Retina (tissue), 1 donor: ENCODE results near the gene RNF168.
"Not testable (repeated sequence)": the region's sequence is repeated elsewhere in the genome, so short reads cannot be mapped to it uniquely, and the experiment has no call there.

ENCODE experiments used
- DNase-seq: peaks from one replicate; pipeline ENCODE4 v3.0.0-alpha.2; 2016

The RNF168 gene

GRCh38 chr3:196503196-196504076 lies at the start of gene RNF168:
Gene RNF168, minus strand, starts transcription at chr3:196503768. Its CDS starts 595 bp downstream, at chr3:196503173.
- peak; percentile 95 for DNase-seq

DNA sequence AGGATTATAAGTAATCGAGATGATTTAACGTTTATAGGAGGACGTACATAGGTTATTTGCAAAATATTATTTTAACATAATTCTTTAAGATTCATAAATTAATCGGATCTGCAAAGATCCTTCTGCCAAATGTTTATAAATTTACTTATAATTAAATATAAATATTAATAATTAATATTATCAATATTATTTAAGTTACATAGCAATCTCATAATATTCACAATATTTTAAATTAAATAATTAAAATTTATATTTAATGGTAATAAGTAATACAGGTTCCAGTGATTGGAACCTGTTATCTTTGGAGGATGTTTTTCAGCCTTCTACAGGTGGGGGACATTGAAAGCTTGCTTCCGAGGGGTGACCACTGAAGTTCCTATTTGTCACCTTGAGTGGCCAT lies 48.7 kb upstream of the RNF168 start:
- no peak for DNase-seq

GRCh38 chr3:196550172-196550571 lies 46.6 kb upstream of the RNF168 start:
- DNase-seq: not testable (repeated sequence)

DNA sequence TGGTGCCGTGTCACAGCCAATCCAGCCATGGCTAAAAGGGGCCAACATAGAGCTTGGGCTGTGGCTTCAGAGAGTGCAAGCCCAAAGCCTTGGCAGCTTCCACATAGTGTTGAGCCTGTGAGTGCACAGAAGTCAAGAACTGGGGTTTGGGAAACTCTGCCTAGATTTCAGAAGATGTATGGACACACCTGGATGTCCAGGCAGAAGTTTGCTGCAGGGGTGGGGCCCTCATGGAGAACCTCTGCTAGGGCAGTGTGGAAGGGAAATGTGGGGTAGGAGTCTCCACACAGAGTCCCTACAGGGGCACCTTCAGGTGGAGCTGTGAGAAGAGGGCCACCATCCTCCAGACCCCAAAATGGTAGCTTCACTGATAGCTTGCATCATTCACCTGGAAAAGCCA lies 45.7 kb upstream of the RNF168 start:
- not testable (repeated sequence) for DNase-seq

DNA sequence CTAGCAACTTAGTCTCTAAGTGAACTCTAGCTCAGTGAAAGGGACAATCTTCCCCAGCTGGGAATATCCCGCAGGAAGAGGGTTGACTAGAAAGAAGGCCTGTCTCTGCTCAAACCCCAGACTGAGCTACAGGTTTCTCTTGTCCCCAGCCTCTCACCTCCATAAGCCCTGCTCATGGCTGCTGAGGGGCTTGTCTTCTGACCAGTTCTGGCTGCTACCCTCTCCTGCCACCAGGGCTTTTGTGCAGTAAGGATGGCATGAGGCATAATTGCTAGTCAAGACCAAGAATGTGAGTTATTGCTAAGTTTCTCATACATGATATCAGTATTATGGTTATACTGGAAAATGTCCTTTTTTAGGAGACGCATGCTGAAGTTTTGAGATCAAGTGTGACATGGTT lies 43.5 kb upstream of the RNF168 start:
- DNase-seq: no peak

DNA sequence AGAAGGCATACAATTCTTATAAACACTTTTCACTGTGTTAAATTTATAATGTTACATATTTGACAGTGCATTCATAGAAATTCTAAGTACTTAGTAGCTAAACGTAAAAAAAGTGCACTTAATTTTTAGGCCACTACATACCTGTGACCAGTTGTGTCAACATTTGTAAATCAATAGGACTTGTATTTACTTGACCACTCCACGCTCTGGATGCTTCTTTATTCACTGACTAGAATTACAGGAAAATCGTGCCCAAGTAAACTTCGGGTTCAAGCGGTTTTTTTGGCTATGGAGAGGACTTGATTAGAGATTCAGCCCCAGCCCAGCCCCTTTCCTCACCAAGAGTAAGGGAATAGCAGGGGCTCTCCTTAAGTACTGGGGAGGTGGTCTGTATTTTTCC lies 43.0 kb upstream of the RNF168 start:
- no peak for DNase-seq

DNA sequence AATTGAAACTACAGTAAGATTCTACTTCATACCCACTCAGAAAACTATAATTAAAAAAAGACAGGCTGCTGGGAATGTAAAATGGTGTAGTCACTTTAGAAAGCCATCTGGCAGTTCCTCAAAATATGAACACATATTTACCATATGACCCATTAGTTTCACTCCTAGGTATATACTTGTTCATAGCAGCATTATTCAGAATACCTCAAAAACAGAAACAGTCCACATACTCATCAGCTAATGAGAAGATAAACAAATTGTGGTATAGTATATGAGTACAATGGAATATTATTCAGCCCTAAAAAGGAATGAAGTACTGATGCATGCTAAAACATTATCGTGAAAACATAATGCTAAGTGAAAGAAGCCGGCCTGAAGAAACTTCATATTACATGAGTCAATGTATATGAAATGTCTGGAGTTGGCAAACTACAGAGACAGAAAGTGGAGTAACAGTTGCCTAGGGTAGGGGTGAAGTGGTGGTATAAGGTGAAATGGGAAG lies 41.0 kb upstream of the RNF168 start:
- DNase-seq: no peak

DNA sequence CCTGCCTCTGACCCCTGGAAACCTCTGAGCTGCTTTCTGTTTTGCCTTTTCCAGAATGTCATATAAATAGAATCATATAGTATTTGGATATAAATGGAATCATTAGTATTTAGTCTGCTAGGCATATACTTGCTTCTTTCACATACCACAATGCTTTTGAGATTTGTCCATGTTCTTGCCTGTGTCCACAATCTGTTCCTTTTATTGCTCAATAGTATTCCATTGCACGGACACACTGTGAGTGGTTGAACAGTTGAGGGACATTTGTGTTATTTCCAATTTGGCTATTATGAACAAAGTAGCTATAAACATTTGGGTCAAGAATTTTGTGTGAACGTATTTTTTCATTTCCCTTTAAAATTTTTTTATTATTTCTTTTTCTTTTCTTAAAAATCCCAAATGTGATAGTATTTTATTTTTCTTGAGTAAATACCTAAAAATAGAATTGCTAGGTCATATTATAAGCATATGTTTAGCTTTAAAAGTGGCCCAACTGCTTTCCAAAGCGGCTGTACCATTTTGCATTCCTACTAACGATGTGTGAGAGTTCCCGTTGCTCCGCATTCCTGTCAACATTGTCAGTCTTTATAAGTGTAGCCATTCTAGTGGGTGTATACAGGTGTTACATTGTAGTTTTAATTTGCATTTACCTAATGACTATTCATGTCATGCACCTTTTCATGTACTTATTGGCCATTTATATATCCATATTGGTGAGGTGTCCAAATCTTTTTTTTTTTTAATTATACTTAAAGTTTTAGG lies 38.3 kb upstream of the RNF168 start:
- DNase-seq: no peak

- peak; percentile 26 for DNase-seq
Observed at GRCh38 chr3:196537319-196537984, 33.9 kb upstream of the RNF168 start.

DNA sequence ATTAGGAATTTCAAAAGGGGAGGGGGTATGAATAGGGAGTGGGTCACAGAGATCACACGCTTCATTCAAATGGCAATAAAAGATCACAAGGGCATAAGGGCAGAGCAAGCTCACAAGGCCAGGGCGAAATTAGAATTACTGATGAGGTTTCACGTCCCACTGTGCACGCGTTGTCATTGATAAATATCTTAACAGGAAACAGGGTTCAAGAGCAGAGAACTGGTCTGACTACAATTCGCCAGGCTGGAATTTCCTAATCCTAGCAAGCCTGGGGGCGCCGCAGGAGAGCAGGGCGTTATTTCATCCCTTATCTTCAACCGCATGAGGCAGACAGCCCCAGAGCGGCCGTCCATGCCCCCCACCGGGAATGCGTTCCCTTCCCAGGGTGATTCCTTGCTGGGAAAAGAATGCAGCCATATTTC lies 29.7 kb upstream of the RNF168 start:
- DNase-seq: no peak

DNA sequence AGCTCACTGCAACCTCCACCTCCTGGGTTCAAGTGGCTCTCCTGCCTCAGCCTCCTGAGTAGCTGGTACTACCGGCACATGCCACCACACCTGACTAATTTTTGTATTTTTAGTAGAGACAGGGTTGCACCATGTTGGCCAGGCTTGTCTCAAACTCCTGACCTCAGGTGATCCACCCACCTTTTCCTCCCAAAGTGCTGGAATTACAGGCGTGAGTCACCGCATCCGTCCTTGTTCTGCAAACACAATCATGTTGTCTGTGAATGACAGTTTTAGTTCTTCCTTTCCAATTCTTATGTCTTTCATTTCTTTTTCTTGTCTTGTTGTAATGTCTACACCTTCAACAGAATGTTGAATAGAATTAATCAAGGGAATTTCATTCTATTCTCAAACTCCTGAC lies 27.9 kb upstream of the RNF168 start:
- DNase-seq: no peak

- peak; percentile 92 for DNase-seq
Observed at GRCh38 chr3:196528639-196529233, 25.2 kb upstream of the RNF168 start.

- DNase-seq: no peak
Observed at GRCh38 chr3:196525141-196525540, 21.6 kb upstream of the RNF168 start.

- no peak for DNase-seq
Observed at GRCh38 chr3:196524527-196524926, 21.0 kb upstream of the RNF168 start.

DNA sequence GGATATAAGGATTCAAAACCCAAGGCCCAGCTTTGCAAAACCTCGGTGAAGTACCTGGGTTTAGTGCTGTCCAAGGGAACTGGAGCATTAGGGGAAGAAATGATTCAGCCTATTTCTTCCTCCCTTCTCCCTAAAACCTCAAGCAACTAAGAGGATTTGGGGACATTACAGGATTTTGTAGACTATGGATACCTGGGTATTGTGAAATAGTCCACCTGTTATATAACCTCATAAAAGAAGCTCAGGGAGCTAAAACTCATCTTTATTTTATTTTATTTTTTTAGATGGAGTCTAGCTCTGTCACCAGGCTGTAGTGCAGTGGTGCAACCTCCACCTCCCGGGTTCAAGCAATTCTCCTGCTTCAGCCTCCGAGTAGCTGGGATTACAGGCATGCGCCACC lies 20.3 kb upstream of the RNF168 start:
- DNase-seq: no peak

GRCh38 chr3:196521291-196521690 lies 17.7 kb upstream of the RNF168 start:
- DNase-seq: not testable (repeated sequence)

GRCh38 chr3:196519718-196520082 lies 16.1 kb upstream of the RNF168 start:
- no peak for DNase-seq

GRCh38 chr3:196518966-196519717 lies 15.6 kb upstream of the RNF168 start:
- DNase-seq: no peak

- DNase-seq: no peak
Observed at GRCh38 chr3:196517919-196518318, 14.4 kb upstream of the RNF168 start.

GRCh38 chr3:196517162-196517800 lies 13.7 kb upstream of the RNF168 start:
- DNase-seq: no peak

- DNase-seq: no peak
Observed at GRCh38 chr3:196514913-196515621, 11.5 kb upstream of the RNF168 start, which contains the start of gene SMCO1. Gene SMCO1, minus strand, starts transcription at chr3:196515346. Its CDS starts 137 bp downstream, at chr3:196515209.
